A549 treated with Mapracorat at 1 μM for 4 hours (cell line): Measurements from ENCODE around the gene FKBP9. TPM values are rescaled to one million over a fixed set of nuclear protein-coding genes. Genes with fewer than 3 reads are reported as not detected.

Experiments
- total RNA-seq: library from RNA; stranded (reverse); fragments of 200-300 nt; extraction: Qiagen RNA extraction; gene quantifications from 5 replicates; pipeline ENCODE4 v1.2.3, GENCODE V29; 2022

Gene FKBP9
- total RNA-seq, result 78.2 to 120 TPM (median 87.7 TPM) in 5 replicates

GRCh38 chr7:32957326-32958045, at the start of gene FKBP9:
FKBP9 (plus strand) TSS chr7:32957440; CDS start chr7:32957574, 134 bp downstream.

Other genes starting within 250 kb of the FKBP9 start
- gene KBTBD2, start 65.7 kb upstream of the FKBP9 start, total RNA-seq, result 22.3 to 26.2 TPM (median 25.2 TPM) in 5 replicates
- gene NT5C3A, start 105.3 kb downstream of the FKBP9 start, total RNA-seq, result 31.6 to 39.1 TPM (median 35.3 TPM) in 5 replicates
- 32.2 to 36.0 TPM (median 32.8 TPM) in 5 replicates for gene RP9, start 152.0 kb downstream of the FKBP9 start, total RNA-seq
- 1.6 to 3.8 TPM (median 3.1 TPM) in 5 replicates for gene BBS9, start 172.1 kb downstream of the FKBP9 start, total RNA-seq